Left hindlimb (tissue), 1 donor: Measurements from ENCODE around the gene GPRIN3.

Experiments used
- DNase-seq: peaks from one replicate; pipeline ENCODE4 v3.0.0-alpha.2; 2018

The GPRIN3 gene

GRCh38 chr4:89307446-89308160, at the start of gene GPRIN3:
Gene GPRIN3 (minus strand): TSS chr4:89307800. CDS start chr4:89250110, 57,690 bp downstream.
- peak; percentile 75 for DNase-seq

DNA sequence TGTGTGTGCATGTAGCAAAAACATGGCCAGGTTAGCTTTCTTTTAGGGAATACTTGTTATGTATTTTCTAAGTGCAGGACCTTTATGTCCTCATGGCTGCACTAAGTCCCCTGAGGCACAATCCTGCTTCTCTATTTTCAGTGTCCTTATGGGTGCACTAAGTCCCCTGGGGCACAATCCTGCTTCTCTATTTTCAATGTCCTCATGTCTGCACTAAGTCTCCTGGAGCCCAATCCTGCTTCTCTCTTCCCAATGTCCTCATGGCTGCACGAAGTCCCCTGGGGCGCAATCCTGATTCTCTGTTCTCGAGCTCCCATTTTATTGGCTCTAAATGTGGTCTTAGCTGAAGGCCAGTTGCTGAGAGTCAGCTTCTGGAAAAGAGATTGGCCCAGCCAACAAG, 49.7 kb upstream of the GPRIN3 start:
- no peak for DNase-seq

- no peak for DNase-seq
These were observed 48.5 kb upstream of the GPRIN3 start for GRCh38 chr4:89356086-89356485.

DNA sequence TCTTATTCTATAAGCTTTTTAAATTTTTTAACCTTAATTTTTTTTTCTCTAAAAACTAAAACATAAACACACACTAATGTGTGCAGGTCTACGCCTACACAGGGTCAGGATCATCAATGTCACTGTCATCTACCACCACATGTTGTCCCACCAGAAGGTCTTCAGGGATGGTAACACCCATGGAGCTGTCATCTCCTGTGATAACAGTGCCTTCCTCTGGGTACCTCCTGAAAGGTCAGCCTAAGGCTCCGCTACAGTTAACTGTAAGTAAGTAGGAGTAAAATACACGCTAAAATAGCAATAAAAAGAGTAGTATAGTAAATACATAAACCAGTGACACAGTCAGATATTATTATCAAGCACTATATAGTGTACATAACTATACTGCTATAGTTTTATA, 45.9 kb upstream of the GPRIN3 start:
- DNase-seq = no peak

DNA sequence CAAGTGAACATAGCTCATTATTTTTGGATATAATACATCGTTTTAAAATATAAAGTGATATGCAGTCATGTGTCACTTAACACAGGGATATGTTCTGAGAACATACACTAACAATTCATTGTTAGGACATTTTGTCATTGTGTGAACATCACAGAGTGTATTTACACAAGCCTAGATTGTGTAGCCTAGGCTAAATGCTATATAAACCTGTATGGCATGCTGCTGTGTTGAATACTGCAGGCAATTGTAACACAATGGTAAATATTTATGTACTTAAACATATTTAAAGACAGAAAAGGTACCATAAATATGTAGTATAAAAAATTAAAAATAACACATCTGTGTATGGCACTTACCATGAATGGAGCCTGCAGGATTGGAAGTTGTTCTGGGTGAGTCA, 44.9 kb upstream of the GPRIN3 start:
- DNase-seq = no peak

GRCh38 chr4:89351201-89351600, 43.6 kb upstream of the GPRIN3 start:
- no peak for DNase-seq

DNA sequence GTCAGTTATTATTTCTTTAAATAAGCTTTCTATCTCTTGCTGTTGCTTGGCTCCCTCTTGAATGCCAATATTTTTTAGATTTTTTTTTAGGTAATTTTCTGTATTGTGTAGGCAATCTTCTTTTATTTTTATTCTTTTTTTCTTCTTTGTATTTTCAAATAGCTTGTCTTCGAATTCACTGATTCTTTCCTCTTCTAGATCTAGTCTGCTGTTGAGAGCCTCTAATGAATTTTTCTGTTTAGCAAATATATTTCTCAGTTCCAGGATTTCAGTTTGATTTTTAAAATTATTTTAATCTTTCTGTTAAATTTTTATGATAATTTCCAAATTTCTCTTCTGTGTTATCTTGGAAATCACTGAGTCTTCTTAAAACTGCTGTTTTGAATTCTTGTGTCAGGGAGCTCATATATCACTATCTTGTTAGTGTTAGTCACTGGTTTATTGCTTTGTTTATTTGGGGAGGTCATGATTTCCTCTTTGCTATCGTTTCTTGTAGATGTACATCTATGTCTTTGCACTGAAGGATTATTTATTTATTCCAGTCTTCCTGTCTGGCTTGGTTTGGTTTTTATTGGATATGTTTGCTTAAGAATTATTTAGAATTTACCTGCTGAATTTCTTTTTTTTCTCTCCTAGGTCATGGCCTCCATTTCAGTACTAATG, 39.9 kb upstream of the GPRIN3 start:
- DNase-seq = no peak

GRCh38 chr4:89344571-89344970, 37.0 kb upstream of the GPRIN3 start:
- no peak for DNase-seq

DNA sequence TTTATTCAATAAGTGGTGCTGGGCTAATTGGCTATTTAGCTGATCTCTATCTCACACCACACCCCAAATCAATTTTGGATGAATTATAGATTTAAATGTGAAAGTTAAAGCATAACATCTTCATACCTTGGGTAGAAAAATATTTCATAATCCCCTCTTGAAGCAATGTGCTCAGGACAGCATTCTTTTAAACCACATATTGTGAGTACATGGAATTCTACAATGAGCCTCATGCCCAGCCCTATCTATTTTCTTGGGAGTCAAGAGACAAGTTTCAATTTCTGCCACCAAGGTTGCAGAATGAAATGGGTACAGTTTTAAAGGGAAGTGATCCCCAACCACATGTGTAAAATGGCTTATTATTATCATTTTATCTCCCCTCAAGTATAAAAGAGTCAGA, 30.6 kb upstream of the GPRIN3 start:
- DNase-seq = no peak

DNA sequence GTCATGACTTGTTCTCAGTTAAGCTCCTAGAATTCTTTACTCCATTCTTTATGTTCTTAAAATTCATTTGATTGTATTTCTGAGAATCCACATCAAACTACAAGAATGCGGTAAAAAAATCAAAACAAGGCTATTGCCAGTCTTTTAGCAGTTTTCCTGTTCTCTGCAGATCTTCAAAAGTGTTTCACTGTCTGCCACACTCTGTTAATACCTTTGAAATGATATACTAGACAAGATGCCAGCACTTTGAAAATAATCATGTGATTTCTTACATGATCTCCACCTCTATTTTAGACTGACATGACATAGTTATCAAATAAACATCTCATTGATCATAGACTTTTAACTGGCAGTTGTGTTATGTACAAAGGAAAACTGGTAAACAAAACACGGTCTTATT, 30.1 kb upstream of the GPRIN3 start:
- no peak for DNase-seq

- DNase-seq = no peak
These were observed 29.3 kb upstream of the GPRIN3 start for GRCh38 chr4:89336818-89337420.

GRCh38 chr4:89334830-89335229, 27.2 kb upstream of the GPRIN3 start:
- DNase-seq = no peak

- no peak for DNase-seq
These were observed 26.7 kb upstream of the GPRIN3 start for GRCh38 chr4:89334311-89334710.

GRCh38 chr4:89331686-89332544, 24.3 kb upstream of the GPRIN3 start:
- no peak for DNase-seq

DNA sequence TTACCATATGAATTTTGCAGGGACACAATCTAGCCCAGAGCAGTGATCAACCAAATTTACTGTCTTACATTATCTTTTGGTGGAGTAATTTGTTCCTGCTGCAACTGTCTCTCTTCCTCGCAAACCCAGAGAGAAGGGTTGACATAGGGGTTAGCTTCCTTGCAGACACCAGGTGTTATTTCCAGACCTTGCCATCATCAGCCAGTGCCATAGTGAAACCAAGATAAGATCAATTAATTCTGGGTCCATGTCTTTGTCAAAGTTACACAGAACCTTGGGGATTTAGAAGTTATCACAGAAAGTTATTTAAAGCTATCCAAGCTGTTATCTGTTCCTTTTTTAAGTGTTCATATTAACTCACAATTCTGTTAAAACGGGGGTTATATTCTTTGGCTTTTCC, 23.6 kb upstream of the GPRIN3 start:
- no peak for DNase-seq

GRCh38 chr4:89329280-89329679, 21.7 kb upstream of the GPRIN3 start:
- no peak for DNase-seq

DNA sequence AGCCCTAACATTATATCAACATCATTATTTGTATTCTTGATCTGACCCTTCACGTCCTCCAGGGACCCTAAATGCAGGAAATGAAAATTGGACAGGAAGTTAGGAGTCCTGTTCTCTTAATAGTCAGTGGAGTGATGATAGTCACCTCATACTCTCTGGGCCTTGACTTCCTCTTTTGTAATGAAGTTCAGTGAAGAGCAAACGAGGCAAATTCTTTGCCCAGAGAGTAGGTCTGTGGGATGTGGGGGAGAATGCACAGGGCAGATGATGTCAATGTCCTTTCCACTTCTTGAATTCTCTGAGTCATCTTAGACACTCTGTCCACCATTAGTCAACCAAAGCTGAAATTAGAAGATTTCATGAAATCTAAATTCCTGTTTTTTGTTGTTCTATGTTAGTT, 17.1 kb upstream of the GPRIN3 start:
- no peak for DNase-seq

DNA sequence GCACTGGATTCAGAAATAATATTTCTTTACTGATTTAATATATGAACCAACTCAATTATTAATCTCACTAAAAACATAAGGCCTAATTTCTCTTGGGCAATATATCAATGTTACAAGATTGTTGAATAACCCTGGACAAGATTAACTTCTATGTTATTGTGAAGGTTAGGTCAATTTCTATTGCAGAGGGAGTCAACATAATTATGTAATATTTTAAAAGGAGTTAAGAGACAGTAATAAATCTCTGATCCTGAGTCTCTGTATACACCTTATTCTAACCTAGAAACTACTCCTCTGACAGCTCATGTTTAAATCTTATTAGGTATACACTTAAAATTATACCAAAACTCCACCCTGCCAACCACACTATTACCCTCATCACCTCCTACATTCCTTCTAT, 15.1 kb upstream of the GPRIN3 start:
- DNase-seq = no peak

- DNase-seq = no peak
These were observed 12.2 kb upstream of the GPRIN3 start for GRCh38 chr4:89319756-89320155.

DNA sequence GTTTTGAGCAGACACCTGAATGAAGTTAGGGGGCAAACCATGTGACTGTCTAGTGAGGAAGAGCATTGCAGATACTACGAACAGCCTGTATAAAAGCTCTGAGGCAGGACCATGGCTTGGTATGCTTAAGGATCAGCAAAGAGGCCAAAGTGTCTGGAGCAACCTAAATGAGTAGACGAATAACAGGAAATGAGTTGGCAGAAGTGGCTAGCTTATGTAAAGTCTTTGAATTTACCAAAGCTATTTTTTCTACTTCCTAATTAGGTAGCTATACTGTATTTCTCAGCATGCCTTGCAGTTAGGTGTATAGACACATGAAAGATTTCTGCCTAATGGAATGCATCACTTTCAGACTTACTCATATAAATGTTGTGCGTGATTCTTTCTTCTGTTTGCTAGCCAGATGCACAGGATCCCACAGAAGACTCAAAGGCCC, 9.3 kb upstream of the GPRIN3 start:
- DNase-seq = no peak

DNA sequence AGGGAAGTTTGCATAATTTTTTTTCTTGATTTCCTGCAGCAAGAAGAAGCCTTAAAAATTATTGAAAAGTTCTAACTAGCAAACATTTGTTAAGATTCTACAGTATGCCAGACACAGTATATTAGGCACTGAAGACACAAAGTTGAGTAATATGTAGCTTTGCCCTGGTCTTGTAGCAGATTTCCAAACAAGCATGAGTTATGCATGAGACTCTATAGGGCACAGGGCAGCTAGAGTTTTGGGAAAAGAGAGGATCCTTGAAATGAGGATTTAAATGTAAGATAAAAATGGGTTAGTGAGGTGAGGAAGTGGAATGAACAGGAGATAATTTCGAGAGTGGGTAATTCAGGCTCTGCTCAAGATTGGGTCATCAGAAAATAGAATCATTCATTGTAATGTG, 8.6 kb upstream of the GPRIN3 start:
- DNase-seq = no peak

DNA sequence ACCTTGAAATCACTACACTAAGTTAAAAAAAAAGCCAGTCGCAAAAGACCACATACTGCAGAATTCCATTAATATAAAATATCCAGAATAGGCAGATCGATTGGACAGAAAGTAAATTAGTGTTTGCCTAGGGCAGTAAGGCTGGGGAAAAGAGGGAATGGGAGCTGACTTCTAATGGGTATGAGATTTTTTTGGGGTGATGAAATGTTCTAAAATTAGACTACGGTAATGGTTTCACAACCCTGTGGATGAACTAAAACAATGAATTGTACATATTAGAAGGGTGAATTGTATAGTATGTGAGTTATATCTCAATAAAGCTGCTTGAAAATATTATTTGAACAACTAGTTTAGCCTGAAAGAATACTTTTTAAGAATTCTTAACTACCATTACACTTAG, 6.7 kb upstream of the GPRIN3 start:
- DNase-seq = no peak

DNA sequence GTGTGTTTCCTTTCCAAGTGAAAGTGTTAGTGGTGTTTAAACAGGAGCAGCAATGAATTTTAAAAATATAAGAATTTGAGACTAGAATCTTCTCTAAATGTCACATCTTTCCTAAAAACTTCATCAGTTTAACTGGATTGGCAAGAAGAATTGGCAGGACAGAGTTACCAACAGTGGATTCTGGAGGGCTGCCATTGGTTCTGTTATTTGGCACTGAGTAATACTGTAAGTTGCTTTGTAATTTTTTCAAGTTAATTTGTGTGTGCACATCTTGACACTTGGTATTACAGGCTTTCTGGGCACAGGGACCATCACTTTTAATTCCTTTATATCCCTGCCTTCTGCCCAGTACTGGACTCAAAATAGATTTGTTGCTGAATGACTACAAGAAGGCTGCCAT, 4.5 kb upstream of the GPRIN3 start:
- DNase-seq = no peak
